A549 (cell line): ENCODE results near the gene BAIAP2L1.

Source experiments
- NR3C1 ChIP-seq: fragments of >200 bp; sonication (Bioruptor Twin); formaldehyde crosslinking; IDR thresholded peaks from 3 replicates; pipeline ENCODE4 v1.6.1; 2017
- POLR2A ChIP-seq: IDR thresholded peaks from 2 replicates; pipeline ENCODE4 v1.6.1; 2012; ENCODE audit warnings: mild to moderate bottlenecking, low read length
- USF2 ChIP-seq: fragments of 450-650 bp; IDR thresholded peaks from 2 replicates; pipeline ENCODE4 v1.6.1; 2014; ENCODE audit warnings: antibody characterized with exemption

GRCh38 chr7:98305951-98306535 lies 94.8 kb downstream of the BAIAP2L1 start:
- no peak for TF ChIP-seq USF2
- TF ChIP-seq POLR2A: no peak
- no peak for TF ChIP-seq NR3C1
